Neural progenitor cell (in vitro differentiated cells): ENCODE measurements around the gene MYO1D.

Experiments
- CTCF ChIP-seq: fragments of 200-600 bp; sonication (generic); IDR thresholded peaks from 2 replicates; pipeline ENCODE4 v1.5.1; 2017; ENCODE audit warnings: antibody characterized with exemption, mild to moderate bottlenecking
- EZH2 ChIP-seq: fragments of 200-600 bp; sonication (generic); IDR thresholded peaks from 2 replicates; pipeline ENCODE4 v1.6.1; 2017; ENCODE audit warnings: antibody characterized with exemption, mild to moderate bottlenecking, moderate library complexity
- EZH2phosphoT487 ChIP-seq: fragments of 200-600 bp; sonication (generic); IDR thresholded peaks from 2 replicates; pipeline ENCODE4 v1.6.1; 2017; ENCODE audit warnings: antibody characterized with exemption

GRCh38 chr17:32757963-32758362, 119.0 kb downstream of the MYO1D start:
- TF ChIP-seq CTCF = no peak
- TF ChIP-seq EZH2 = no peak
- no peak for TF ChIP-seq EZH2phosphoT487
